HepG2 (cell line): ENCODE data around the gene WDR31. TPM values are rescaled to one million over a fixed set of nuclear protein-coding genes. Genes with fewer than 3 reads are reported as not detected.
A peak's percentile ranks its signal among the peaks of the same experiment; 100 is the strongest.

Source experiments
- CERS6 ChIP-seq: sonication (generic); formaldehyde crosslinking; IDR thresholded peaks from 2 replicates; pipeline ENCODE4 v1.5.0; 2020; ENCODE audit warnings: missing genetic modification reagents
- FOXP4 ChIP-seq: sonication (generic); formaldehyde crosslinking; IDR thresholded peaks from 2 replicates; pipeline ENCODE4 v1.4.0; 2020; ENCODE audit warnings: missing genetic modification reagents
- KDM6A ChIP-seq: IDR thresholded peaks from 2 replicates; pipeline ENCODE4 v1.6.1; 2016; ENCODE audit warnings: low read depth
- SCMH1 ChIP-seq: sonication (generic); formaldehyde crosslinking; IDR thresholded peaks from 2 replicates; pipeline ENCODE4 v1.9.0; 2021; ENCODE audit warnings: missing genetic modification reagents, mild to moderate bottlenecking, borderline replicate concordance
- SNRNP70 ChIP-seq: fragments of 200-400 bp; formaldehyde crosslinking; IDR thresholded peaks from 2 replicates; pipeline ENCODE4 v1.6.1; 2017; ENCODE audit warnings: mild to moderate bottlenecking, low read depth, low read length, moderate library complexity
- ZBTB42 ChIP-seq: sonication (generic); formaldehyde crosslinking; IDR thresholded peaks from 2 replicates; pipeline ENCODE4 v1.5.0; 2020; ENCODE audit warnings: mild to moderate bottlenecking, missing genetic modification reagents
- ZIK1 ChIP-seq: sonication (generic); formaldehyde crosslinking; IDR thresholded peaks from 2 replicates; pipeline ENCODE4 v1.5.0; 2020; ENCODE audit warnings: mild to moderate bottlenecking, low read depth, missing genetic modification reagents, borderline replicate concordance
- ZNF484 ChIP-seq: sonication (generic); formaldehyde crosslinking; IDR thresholded peaks from 2 replicates; pipeline ENCODE4 v1.5.1; 2020; ENCODE audit warnings: mild to moderate bottlenecking, low read depth, missing genetic modification reagents, borderline replicate concordance
- ZNF678 ChIP-seq: sonication (generic); formaldehyde crosslinking; IDR thresholded peaks from 2 replicates; pipeline ENCODE4 v1.4.0; 2020; ENCODE audit warnings: mild to moderate bottlenecking, missing genetic modification reagents
- ZNF746 ChIP-seq: sonication (generic); formaldehyde crosslinking; IDR thresholded peaks from 2 replicates; pipeline ENCODE4 v1.8.0; 2022; ENCODE audit warnings: mild to moderate bottlenecking, missing genetic modification reagents
- ZNF749 ChIP-seq: sonication (generic); formaldehyde crosslinking; IDR thresholded peaks from 2 replicates; pipeline ENCODE4 v1.8.0; 2022; ENCODE audit warnings: mild to moderate bottlenecking, missing genetic modification reagents, moderate library complexity, borderline replicate concordance
- ZSCAN29 ChIP-seq: sonication (generic); formaldehyde crosslinking; conservative IDR thresholded peaks from 2 replicates; pipeline ENCODE4 v1.4.0; 2020; ENCODE audit warnings: mild to moderate bottlenecking, missing genetic modification reagents
- polyA plus RNA-seq, 8 experiments: library from polyadenylated mRNA; depleted of rRNA in 3 of 8; stranded (reverse) in 7 of 8; unstranded in 1 of 8; fragments of >200 nt; fragmentation: Illumina TruSeq in 4 of 8; extraction: Trizol in 4 of 8; gene quantifications; 2 replicates each; pipeline versions ENCODE4 v1.2.1 to v1.2.3, GENCODE V29; 2011 to 2016; ENCODE audit warnings: low read depth in 4 of 8, missing spikeins in 1 of 8, mixed read lengths in 1 of 8; ENCODE audit not compliant: insufficient read depth in 1 of 8
- total RNA-seq, 5 experiments: library from RNA; depleted of rRNA; stranded (reverse); fragments of >200 nt; fragmentation: Illumina TruSeq; extraction: Trizol; gene quantifications; 2 replicates each; pipeline ENCODE4 v1.2.3, GENCODE V29; 2016; ENCODE audit warnings: low read depth in 1 of 5
- TF ChIP-seq, protein P1 (sequence below): sonication (generic); formaldehyde crosslinking; IDR thresholded peaks from 2 replicates; pipeline ENCODE4 v1.5.0; 2020; ENCODE audit warnings: missing genetic modification reagents
- TF ChIP-seq, protein P2 (sequence below), 2 experiments: fragments of 450-650 bp in 1 of 2; sonication (generic) in 1 of 2; formaldehyde crosslinking; IDR thresholded peaks; 2 replicates each; pipeline versions ENCODE4 v1.5.0 to v1.8.0; 2020 to 2022; ENCODE audit warnings: mild to moderate bottlenecking in 1 of 2, missing genetic modification reagents in 1 of 2
- TF ChIP-seq, protein P3 (sequence below): sonication (generic); formaldehyde crosslinking; conservative IDR thresholded peaks from 2 replicates; pipeline ENCODE4 v1.8.0; 2022; ENCODE audit warnings: mild to moderate bottlenecking, moderate library complexity, missing genetic modification reagents

The WDR31 gene
- total and polyA plus RNA-seq, 2 of the 13 experiments (the other 11 are each of a cell fraction or from before 2014, with no cell fraction given) = 0.33 to 1.7 TPM

GRCh38 chr9:113376634-113377567 lies 36.8 kb upstream of the WDR31 start, which contains the start of gene HDHD3 (continued):
- TF ChIP-seq, protein P1, sequence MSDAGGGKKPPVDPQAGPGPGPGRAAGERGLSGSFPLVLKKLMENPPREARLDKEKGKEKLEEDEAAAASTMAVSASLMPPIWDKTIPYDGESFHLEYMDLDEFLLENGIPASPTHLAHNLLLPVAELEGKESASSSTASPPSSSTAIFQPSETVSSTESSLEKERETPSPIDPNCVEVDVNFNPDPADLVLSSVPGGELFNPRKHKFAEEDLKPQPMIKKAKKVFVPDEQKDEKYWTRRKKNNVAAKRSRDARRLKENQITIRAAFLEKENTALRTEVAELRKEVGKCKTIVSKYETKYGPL (CRISPR knock-in tag) = no peak
- peak; percentile 13; the same call in 1 of the 2 replicates for TF ChIP-seq FOXP4 (CRISPR knock-in tag)
- no peak for TF ChIP-seq ZSCAN29 (CRISPR knock-in tag)
- TF ChIP-seq SCMH1 = no peak
- TF ChIP-seq KDM6A (CRISPR knock-in tag) = peak; percentile 15; the same call in 1 of the 2 replicates
- peak; percentile 68; the same call in 1 of the 2 replicates for TF ChIP-seq ZIK1 (CRISPR knock-in tag)
- peak; percentile 41; the same call in 1 of the 2 replicates for TF ChIP-seq ZBTB42 (CRISPR knock-in tag)
- TF ChIP-seq, protein P2, sequence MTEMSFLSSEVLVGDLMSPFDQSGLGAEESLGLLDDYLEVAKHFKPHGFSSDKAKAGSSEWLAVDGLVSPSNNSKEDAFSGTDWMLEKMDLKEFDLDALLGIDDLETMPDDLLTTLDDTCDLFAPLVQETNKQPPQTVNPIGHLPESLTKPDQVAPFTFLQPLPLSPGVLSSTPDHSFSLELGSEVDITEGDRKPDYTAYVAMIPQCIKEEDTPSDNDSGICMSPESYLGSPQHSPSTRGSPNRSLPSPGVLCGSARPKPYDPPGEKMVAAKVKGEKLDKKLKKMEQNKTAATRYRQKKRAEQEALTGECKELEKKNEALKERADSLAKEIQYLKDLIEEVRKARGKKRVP (CRISPR knock-in tag; IDR thresholded peaks at IDR 0.05) = peak in 1 of 2 experiments; percentile 25; a peak in 1 of 4 replicates
- TF ChIP-seq ZNF484 = no peak
- no peak for TF ChIP-seq SNRNP70
- peak; percentile 87 for TF ChIP-seq ZNF746 (CRISPR knock-in tag)
- TF ChIP-seq, protein P3, sequence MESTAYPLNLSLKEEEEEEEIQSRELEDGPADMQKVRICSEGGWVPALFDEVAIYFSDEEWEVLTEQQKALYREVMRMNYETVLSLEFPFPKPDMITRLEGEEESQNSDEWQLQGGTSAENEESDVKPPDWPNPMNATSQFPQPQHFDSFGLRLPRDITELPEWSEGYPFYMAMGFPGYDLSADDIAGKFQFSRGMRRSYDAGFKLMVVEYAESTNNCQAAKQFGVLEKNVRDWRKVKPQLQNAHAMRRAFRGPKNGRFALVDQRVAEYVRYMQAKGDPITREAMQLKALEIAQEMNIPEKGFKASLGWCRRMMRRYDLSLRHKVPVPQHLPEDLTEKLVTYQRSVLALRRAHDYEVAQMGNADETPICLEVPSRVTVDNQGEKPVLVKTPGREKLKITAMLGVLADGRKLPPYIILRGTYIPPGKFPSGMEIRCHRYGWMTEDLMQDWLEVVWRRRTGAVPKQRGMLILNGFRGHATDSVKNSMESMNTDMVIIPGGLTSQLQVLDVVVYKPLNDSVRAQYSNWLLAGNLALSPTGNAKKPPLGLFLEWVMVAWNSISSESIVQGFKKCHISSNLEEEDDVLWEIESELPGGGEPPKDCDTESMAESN (CRISPR knock-in tag) = peak; percentile 38; the same call in 1 of the 2 replicates
- no peak for TF ChIP-seq CERS6 (CRISPR knock-in tag)
- TF ChIP-seq ZNF749 = no peak
- TF ChIP-seq ZNF678 (CRISPR knock-in tag) = 0 out of 2 replicates have a peak, but pooled peaks have one; percentile 58
